Spleen (tissue), 7 donors: ENCODE data around the gene CASKIN2.
A peak's percentile ranks its signal among the peaks of the same experiment; 100 is the strongest.

Source experiments
- POLR2A ChIP-seq, 3 donors: fragments of 450-650 bp; IDR thresholded peaks; one replicate each; pipeline ENCODE4 v1.5.1; 2017; ENCODE audit warnings: antibody characterized with exemption in 3 of 3, mild to moderate bottlenecking in 1 of 3
- POLR2AphosphoS5 ChIP-seq, 3 donors: sonication (generic); formaldehyde crosslinking; IDR thresholded peaks; one replicate each; pipeline ENCODE4 v1.5.1; 2017; ENCODE audit warnings: antibody characterized with exemption in 3 of 3
- TF ChIP-seq, protein P1 (sequence below), 11 experiments: fragments of 200-600 bp in 7 of 11; fragments of 450-650 bp in 4 of 11; sonication (generic) in 4 of 11; IDR thresholded peaks in 8 of 11; conservative IDR thresholded peaks in 3 of 11; 1 replicate in 7 of 11; 2 replicates in 4 of 11; pipeline versions ENCODE4 v1.4.0 to v1.8.0; 2016 to 2021; ENCODE audit warnings: antibody characterized with exemption in 11 of 11, inconsistent platforms in 4 of 11, mild to moderate bottlenecking in 1 of 11
- donor health status: DM: no; HTN: no; CAD: no; lungs with moderate emphysema.
- donor health status: DM: no; HTN: no; CAD: no.
- donor health status: DM: no; HTN: no; CAD: no.

- TF ChIP-seq, protein P1, sequence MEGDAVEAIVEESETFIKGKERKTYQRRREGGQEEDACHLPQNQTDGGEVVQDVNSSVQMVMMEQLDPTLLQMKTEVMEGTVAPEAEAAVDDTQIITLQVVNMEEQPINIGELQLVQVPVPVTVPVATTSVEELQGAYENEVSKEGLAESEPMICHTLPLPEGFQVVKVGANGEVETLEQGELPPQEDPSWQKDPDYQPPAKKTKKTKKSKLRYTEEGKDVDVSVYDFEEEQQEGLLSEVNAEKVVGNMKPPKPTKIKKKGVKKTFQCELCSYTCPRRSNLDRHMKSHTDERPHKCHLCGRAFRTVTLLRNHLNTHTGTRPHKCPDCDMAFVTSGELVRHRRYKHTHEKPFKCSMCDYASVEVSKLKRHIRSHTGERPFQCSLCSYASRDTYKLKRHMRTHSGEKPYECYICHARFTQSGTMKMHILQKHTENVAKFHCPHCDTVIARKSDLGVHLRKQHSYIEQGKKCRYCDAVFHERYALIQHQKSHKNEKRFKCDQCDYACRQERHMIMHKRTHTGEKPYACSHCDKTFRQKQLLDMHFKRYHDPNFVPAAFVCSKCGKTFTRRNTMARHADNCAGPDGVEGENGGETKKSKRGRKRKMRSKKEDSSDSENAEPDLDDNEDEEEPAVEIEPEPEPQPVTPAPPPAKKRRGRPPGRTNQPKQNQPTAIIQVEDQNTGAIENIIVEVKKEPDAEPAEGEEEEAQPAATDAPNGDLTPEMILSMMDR (IDR thresholded peaks at IDR 0.05 in 8 of 11, conservative IDR thresholded peaks at IDR 0.05 in 3 of 11) = no peak
- no peak for TF ChIP-seq POLR2A (IDR thresholded peaks at IDR 0.05)
- peak in 1 of 3 donors; percentile 11 for TF ChIP-seq POLR2AphosphoS5 (IDR thresholded peaks at IDR 0.05)
Observed at GRCh38 chr17:75491680-75492079, 23.7 kb downstream of the CASKIN2 start.
